GM12891 (cell line): ENCODE measurements around the gene PRELP.

Source experiments
- DNase-seq: peaks from one replicate; pipeline ENCODE4 v3.0.0; 2011; ENCODE audit warnings: low spot score; ENCODE audit not compliant: insufficient read length
- FAIRE-seq: peaks from 2 replicates; lab custom pipeline; 2011; peaks lifted over from hg19 to GRCh38; lab: Jason Lieb, UNC
- PAX5 ChIP-seq: IDR thresholded peaks from 2 replicates; pipeline ENCODE4 v1.6.1; 2011; ENCODE audit warnings: low read length, moderate library complexity, mild to moderate bottlenecking; ENCODE audit not compliant: insufficient read depth, severe bottlenecking
- POLR2A ChIP-seq: IDR thresholded peaks from 2 replicates; pipeline ENCODE4 v1.6.1; 2011; ENCODE audit warnings: low read depth, low read length, control low read depth
- POLR2AphosphoS5 ChIP-seq: IDR thresholded peaks from 2 replicates; pipeline ENCODE4 v1.6.1; 2011; ENCODE audit warnings: low read depth, low read length, control low read depth
- POU2F2 ChIP-seq: IDR thresholded peaks from 2 replicates; pipeline ENCODE4 v1.6.1; 2011; ENCODE audit warnings: low read depth, mild to moderate bottlenecking, control low read depth, low read length, moderate library complexity
- SPI1 ChIP-seq: IDR thresholded peaks from 2 replicates; pipeline ENCODE4 v1.6.1; 2011; ENCODE audit warnings: low read depth, low read length, control low read depth
- TAF1 ChIP-seq: IDR thresholded peaks from 2 replicates; pipeline ENCODE4 v1.6.1; 2011; ENCODE audit warnings: low read depth, low read length, control low read depth

PRELP gene

GRCh38 chr1:203476216-203476814 lies 709 bp downstream of the PRELP start:
- FAIRE-seq, result no peak
- DNase-seq, result no peak
- TF ChIP-seq POU2F2, result no peak
- no peak for TF ChIP-seq PAX5
- no peak for TF ChIP-seq POLR2A

GRCh38 chr1:203477748-203478147 lies 2.1 kb downstream of the PRELP start:
- TF ChIP-seq SPI1 (peak; percentile 55; the same call in 1 of the 2 replicates), POLR2A (no peak)
- FAIRE-seq (no peak), DNase-seq (no peak)

- FAIRE-seq, result peak; percentile 23
- TF ChIP-seq TAF1, result no peak
- no peak for TF ChIP-seq POLR2AphosphoS5
- TF ChIP-seq SPI1, result no peak
- no peak for TF ChIP-seq POLR2A
- no peak for TF ChIP-seq POU2F2
- TF ChIP-seq PAX5, result no peak
- no peak for DNase-seq
These were observed 2.6 kb downstream of the PRELP start for GRCh38 chr1:203478231-203478630.

GRCh38 chr1:203478986-203479385 lies 3.4 kb downstream of the PRELP start:
- no peak for DNase-seq
- FAIRE-seq, result no peak
- TF ChIP-seq POLR2A (no peak), POU2F2 (no peak), PAX5 (no peak)

GRCh38 chr1:203479646-203480045 lies 4.0 kb downstream of the PRELP start:
- no peak for TF ChIP-seq POLR2AphosphoS5
- DNase-seq, result no peak
- FAIRE-seq, result no peak

GRCh38 chr1:203480084-203480483 lies 4.5 kb downstream of the PRELP start:
- FAIRE-seq (no peak), DNase-seq (no peak)
- TF ChIP-seq POLR2A, result no peak
- TF ChIP-seq POLR2AphosphoS5, result no peak
- TF ChIP-seq PAX5, result no peak
- TF ChIP-seq SPI1, result no peak
- no peak for TF ChIP-seq TAF1
- no peak for TF ChIP-seq POU2F2

GRCh38 chr1:203480525-203481084 lies 5.0 kb downstream of the PRELP start:
- FAIRE-seq, result no peak
- TF ChIP-seq POU2F2, result no peak
- no peak for TF ChIP-seq SPI1
- no peak for TF ChIP-seq POLR2A
- no peak for TF ChIP-seq TAF1
- TF ChIP-seq POLR2AphosphoS5, result no peak
- no peak for TF ChIP-seq PAX5
- DNase-seq, result no peak

- FAIRE-seq (no peak), DNase-seq (no peak)
- no peak for TF ChIP-seq TAF1
- TF ChIP-seq PAX5, result no peak
- TF ChIP-seq SPI1, result no peak
- TF ChIP-seq POLR2A, result no peak
- TF ChIP-seq POU2F2, result no peak
- no peak for TF ChIP-seq POLR2AphosphoS5
These were observed 5.6 kb downstream of the PRELP start for GRCh38 chr1:203481196-203481595.

- DNase-seq (no peak), FAIRE-seq (no peak)
- TF ChIP-seq SPI1, result no peak
- no peak for TF ChIP-seq PAX5
- TF ChIP-seq POLR2A, result no peak
- TF ChIP-seq TAF1, result no peak
- no peak for TF ChIP-seq POLR2AphosphoS5
- TF ChIP-seq POU2F2, result no peak
These were observed 11.2 kb downstream of the PRELP start for GRCh38 chr1:203486618-203487370.

- TF ChIP-seq SPI1, result no peak
- TF ChIP-seq TAF1, result no peak
- no peak for TF ChIP-seq POLR2AphosphoS5
- no peak for TF ChIP-seq PAX5
- TF ChIP-seq POLR2A, result no peak
- no peak for TF ChIP-seq POU2F2
These were observed 12.9 kb downstream of the PRELP start for GRCh38 chr1:203488539-203488938.

More at GRCh38 chr1:203488539-203488938, 12.9 kb downstream of the PRELP start:
- FAIRE-seq (no peak), DNase-seq (no peak)
